Mesothelial cell of epicardium (in vitro differentiated cells): ENCODE data around the gene CDC42SE1. TPM values are rescaled to one million over a fixed set of nuclear protein-coding genes. Genes with fewer than 3 reads are reported as not detected.

Source experiments
- DNase-seq, 2 experiments: peaks; one replicate each; pipeline ENCODE4 v3.0.0; 2021; ENCODE audit warnings: low spot score in 2 of 2; ENCODE audit not compliant: unreplicated experiment in 2 of 2
- H3K27ac Mint-ChIP-seq: 2 replicates; pipeline ENCODE4 v1.8.0; 2021; ENCODE audit warnings: mixed read lengths
- H3K27me3 Mint-ChIP-seq: 2 replicates; pipeline ENCODE4 v1.8.0; 2021; ENCODE audit warnings: low read depth, mixed read lengths
- H3K36me3 Mint-ChIP-seq: 2 replicates; pipeline ENCODE4 v1.8.0; 2021; ENCODE audit warnings: mixed read lengths
- H3K4me1 Mint-ChIP-seq: 2 replicates; pipeline ENCODE4 v1.8.0; 2021; ENCODE audit warnings: mixed read lengths
- H3K4me3 Mint-ChIP-seq: 2 replicates; pipeline ENCODE4 v1.8.0; 2021; ENCODE audit warnings: mild to moderate bottlenecking, moderate library complexity, mixed read lengths
- H3K9me3 Mint-ChIP-seq: 2 replicates; pipeline ENCODE4 v1.8.0; 2021; ENCODE audit warnings: mixed read lengths
- total RNA-seq: library from RNA; stranded (reverse); gene quantifications from 3 replicates; pipeline ENCODE4 v1.2.1, GENCODE V29; 2021
- TF ChIP-seq, protein P1 (sequence below): fragments of 200-600 bp; sonication (generic); IDR thresholded peaks from one replicate; pipeline ENCODE4 v1.5.0; 2021; ENCODE audit warnings: antibody characterized with exemption; ENCODE audit not compliant: unreplicated experiment

The CDC42SE1 gene
- total RNA-seq, 1 donor from 2014 or later = 93.4 TPM

DNA sequence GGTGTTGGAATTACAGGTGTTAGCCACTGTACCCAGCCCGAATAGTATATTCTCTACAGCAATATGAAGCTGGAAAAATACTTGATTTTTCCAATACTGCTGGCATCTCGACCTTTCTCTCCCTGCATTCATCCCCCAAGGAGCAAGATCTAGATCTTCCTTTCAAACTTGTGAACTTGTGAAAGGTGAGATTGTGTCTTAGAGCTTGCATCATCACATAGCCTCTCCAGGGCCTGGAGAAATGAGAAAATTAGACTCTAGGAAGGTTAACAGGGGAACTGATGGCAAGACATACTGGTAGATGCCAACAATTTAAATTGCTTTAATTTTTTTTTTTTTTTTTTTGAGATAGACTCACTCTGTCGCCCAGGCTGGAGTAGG, 49.1 kb downstream of the CDC42SE1 start:
- Mint-ChIP-seq H3K27me3 (no peaks in the 10 kb centered on the region), H3K27ac (no peak overlapping the region), H3K4me3 (no peak overlapping the region)

DNA sequence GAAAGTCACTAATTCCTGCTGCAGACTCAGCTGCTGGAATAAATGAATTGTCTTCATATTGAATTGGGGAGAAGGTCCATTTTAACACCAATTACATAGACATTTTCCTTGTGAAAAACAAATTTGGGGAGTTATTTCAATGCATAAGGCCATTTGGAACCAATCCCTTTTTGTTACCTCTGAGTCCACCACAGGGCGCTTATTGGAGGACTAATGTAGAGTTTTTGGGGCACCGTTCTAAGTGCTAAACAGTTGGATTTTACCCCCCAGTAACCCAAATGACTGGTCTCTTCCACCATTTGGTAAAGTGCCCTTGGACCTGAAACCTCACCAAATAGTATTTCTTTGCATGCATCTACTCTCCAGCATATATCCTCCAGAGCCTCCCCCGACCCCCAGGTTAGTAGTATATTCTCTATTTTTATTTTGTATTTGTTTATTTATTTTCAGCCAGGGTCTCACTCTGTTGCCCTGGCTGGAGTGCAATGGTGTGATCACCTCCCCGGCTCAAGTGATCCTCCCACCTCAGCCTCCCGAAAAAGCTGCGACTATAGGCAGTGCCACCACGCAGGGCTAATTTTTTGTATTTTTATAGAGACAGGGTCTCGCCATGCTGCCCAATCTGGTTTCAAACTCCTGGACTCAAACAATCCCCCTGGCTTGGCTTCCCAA, 49.6 kb downstream of the CDC42SE1 start:
- H3K27me3 Mint-ChIP-seq = no peaks in the 10 kb centered on the region
- peak overlapping the region; percentile 100 for H3K27ac Mint-ChIP-seq
- H3K4me3 Mint-ChIP-seq = peak overlapping the region; percentile 97
- H3K36me3 Mint-ChIP-seq = peaks cover 2% of the 10 kb centered on the region
- peaks cover 56% of the 10 kb centered on the region for H3K4me1 Mint-ChIP-seq
- TF ChIP-seq, protein P1, sequence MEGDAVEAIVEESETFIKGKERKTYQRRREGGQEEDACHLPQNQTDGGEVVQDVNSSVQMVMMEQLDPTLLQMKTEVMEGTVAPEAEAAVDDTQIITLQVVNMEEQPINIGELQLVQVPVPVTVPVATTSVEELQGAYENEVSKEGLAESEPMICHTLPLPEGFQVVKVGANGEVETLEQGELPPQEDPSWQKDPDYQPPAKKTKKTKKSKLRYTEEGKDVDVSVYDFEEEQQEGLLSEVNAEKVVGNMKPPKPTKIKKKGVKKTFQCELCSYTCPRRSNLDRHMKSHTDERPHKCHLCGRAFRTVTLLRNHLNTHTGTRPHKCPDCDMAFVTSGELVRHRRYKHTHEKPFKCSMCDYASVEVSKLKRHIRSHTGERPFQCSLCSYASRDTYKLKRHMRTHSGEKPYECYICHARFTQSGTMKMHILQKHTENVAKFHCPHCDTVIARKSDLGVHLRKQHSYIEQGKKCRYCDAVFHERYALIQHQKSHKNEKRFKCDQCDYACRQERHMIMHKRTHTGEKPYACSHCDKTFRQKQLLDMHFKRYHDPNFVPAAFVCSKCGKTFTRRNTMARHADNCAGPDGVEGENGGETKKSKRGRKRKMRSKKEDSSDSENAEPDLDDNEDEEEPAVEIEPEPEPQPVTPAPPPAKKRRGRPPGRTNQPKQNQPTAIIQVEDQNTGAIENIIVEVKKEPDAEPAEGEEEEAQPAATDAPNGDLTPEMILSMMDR = no peak
- no peak for DNase-seq
- no peaks in the 10 kb centered on the region for H3K9me3 Mint-ChIP-seq

More for the DNA sequence above, 49.1 kb downstream of the CDC42SE1 start:
- H3K4me1 Mint-ChIP-seq = peaks cover 53% of the 10 kb centered on the region
- TF ChIP-seq, protein P1 = no peak
- peaks cover 2% of the 10 kb centered on the region for H3K36me3 Mint-ChIP-seq
- DNase-seq = no peak
- H3K9me3 Mint-ChIP-seq = no peaks in the 10 kb centered on the region

DNA sequence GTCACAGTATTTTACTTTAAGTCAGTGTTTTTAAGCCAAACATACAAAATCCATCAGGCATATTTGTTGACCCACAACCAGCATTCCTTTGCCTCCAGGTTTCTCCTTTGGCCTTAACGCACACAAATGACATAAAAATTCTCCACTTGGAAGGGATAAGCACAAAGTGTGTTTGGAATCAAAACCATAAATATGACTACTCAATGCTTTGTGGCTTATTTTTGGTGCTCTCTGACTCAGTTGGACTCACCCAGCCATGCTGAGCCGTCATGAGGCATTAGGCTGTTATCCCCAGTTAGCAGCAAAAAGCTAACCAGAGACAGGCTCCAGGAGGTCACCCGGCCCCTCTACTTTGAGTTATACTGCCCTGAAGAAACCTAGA, 50.2 kb downstream of the CDC42SE1 start:
- Mint-ChIP-seq H3K9me3 (no peaks in the 10 kb centered on the region), H3K4me1 (peaks cover 61% of the 10 kb centered on the region), H3K27ac (peak overlapping the region; percentile 100), H3K36me3 (peaks cover 2% of the 10 kb centered on the region), H3K27me3 (no peaks in the 10 kb centered on the region), H3K4me3 (peak overlapping the region; percentile 97)
- TF ChIP-seq, protein P1 = no peak
- no peak for DNase-seq

DNA sequence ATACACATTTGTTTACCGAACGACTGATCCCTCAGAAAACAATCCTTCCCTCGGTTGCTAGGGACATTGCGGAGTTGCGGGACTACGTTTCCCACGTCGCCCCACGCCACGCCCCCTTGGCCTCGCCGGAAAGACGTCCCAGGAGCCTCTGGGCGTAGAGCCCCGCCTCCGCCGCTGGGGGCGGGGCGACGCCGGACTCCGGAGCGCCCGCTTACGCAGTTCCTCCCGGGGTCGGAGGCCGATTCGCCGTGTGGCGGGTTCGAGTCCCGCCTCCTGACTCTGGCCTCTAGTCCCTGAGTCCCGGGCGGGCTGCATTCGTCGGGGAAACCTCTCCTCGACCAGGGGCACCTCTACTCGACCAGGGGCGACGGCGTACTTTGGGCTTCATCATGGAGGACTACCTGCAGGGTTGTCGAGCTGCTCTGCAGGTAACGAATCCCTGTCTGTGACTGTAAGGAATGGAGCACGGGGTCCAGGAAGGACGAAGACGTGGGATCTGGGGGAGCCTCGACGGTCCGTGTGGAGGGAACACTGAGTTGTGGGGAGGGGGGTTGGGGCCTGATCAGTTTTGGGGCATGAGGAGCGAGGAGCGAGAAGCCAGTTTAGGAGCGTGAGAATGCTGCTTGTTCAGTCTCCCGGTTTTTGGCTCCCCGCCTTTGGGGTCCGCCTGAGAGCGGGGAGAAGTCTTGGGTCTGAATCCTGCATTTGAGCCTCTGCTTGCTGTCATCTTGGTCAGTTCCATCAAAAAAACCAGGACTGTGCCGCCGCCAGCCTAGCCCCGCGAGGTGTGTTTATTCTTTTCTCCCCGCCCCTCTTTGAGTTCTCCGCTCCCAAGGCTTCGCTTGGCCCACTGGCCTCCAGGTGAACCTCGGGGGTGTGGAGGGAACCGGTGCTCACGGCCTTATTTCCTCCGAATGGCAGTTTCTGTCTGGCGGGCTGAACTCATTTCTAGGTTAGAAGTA, 50.9 kb downstream of the CDC42SE1 start, which contains the start of gene PRUNE1:
Gene PRUNE1, plus strand, starts transcription at position 206 of the 962 bp plus-strand sequence. Its CDS starts 184 bp downstream, at position 390.
- Mint-ChIP-seq H3K27me3 (no peaks in the 10 kb centered on the region), H3K27ac (peak within 1 kb of the TSS; percentile 100), H3K4me1 (peaks cover 64% of the 10 kb centered on the region), H3K36me3 (peaks cover 2% of the 10 kb centered on the region), H3K4me3 (peak within 1 kb of the TSS; percentile 97), H3K9me3 (no peaks in the 10 kb centered on the region)
- TF ChIP-seq, protein P1 = no peak
- peak; percentile 89 to 91 for DNase-seq

DNA sequence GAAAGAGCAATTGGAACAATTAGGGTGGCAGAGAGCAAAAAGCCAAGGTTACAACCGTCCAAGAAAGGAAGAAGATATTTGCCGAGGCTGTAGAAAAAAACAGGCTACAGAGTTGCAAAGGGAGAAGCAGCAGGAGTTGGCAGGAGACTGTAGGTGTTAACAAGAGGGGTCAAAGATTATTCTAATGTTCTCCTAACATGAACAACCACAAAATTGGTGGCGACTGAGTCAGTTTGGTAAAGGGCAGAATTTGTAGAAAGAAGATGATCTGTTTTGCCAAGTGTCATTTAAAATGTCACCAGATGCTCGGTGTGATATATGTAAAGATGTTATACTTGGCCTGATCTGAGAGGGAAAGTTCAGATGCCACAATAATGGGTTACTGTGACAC, 51.6 kb downstream of the CDC42SE1 start:
- TF ChIP-seq, protein P1 = no peak
- H3K27ac Mint-ChIP-seq = peak overlapping the region; percentile 100
- H3K36me3 Mint-ChIP-seq = peaks cover 2% of the 10 kb centered on the region
- no peak for DNase-seq
- no peaks in the 10 kb centered on the region for H3K27me3 Mint-ChIP-seq
- H3K9me3 Mint-ChIP-seq = no peaks in the 10 kb centered on the region
- H3K4me1 Mint-ChIP-seq = peaks cover 66% of the 10 kb centered on the region
- H3K4me3 Mint-ChIP-seq = peak overlapping the region; percentile 97
